Endothelial cell of umbilical vein (primary cell): ENCODE results near the gene LAMC2. TPM values are rescaled to one million over a fixed set of nuclear protein-coding genes. Genes with fewer than 3 reads are reported as not detected.

Experiments used
- BruUV-seq: library from RNA; stranded (reverse); fragments of 400-500 nt; replicated peaks from 2 replicates; lab custom pipeline; 2021; lab: Mats Ljungman, UMichigan
- CTCF ChIA-PET: fragments of 300-600, 350-600 bp; sonication (Branson Sonifier 250); formaldehyde crosslinking; loops from one replicate; lab custom pipeline; 2021; ENCODE audit warnings: antibody characterized with exemption, inconsistent platforms; lab: Charles Lee
- POLR2A ChIA-PET: fragments of 300-600, 350-600 bp; sonication (Branson Sonifier 250); formaldehyde crosslinking; loops from one replicate; lab custom pipeline; 2021; ENCODE audit warnings: antibody characterized with exemption, inconsistent platforms; lab: Charles Lee
- DNase-seq: peaks from one replicate; pipeline ENCODE4 v3.0.0-alpha.2; 2011; ENCODE audit warnings: low read depth, low spot score
- FAIRE-seq: peaks from 2 replicates; lab custom pipeline; 2011; peaks lifted over from hg19 to GRCh38; lab: Jason Lieb, UNC
- H2AFZ ChIP-seq: 2 replicates; pipeline ENCODE4 v1.6.0; 2012; ENCODE audit warnings: low read depth, low read length, control low read depth, inconsistent platforms
- H3K27ac ChIP-seq: 2 replicates; pipeline ENCODE4 v1.5.1; 2011; ENCODE audit warnings: low read depth, mild to moderate bottlenecking, control low read depth, low read length, moderate library complexity; ENCODE audit not compliant: insufficient read depth
- H3K27me3 ChIP-seq, 2 experiments: 2 replicates each; pipeline versions ENCODE4 v1.6.0 to v1.6.1; 2011; ENCODE audit warnings: low read length in 2 of 2, mixed read lengths in 1 of 2; ENCODE audit not compliant: control insufficient read depth in 2 of 2, insufficient read depth in 2 of 2
- H3K36me3 ChIP-seq, 2 experiments: 2 replicates in 1 of 2; 3 replicates in 1 of 2; pipeline ENCODE4 v1.5.1; 2011; ENCODE audit warnings: low read length in 2 of 2, mild to moderate bottlenecking in 1 of 2, moderate library complexity in 1 of 2; ENCODE audit not compliant: control insufficient read depth in 2 of 2, insufficient read depth in 2 of 2; ENCODE audit errors: extremely low read depth in 1 of 2
- H3K4me1 ChIP-seq: 3 replicates; pipeline ENCODE4 v1.5.1; 2011; ENCODE audit warnings: mild to moderate bottlenecking, low read length; ENCODE audit not compliant: control insufficient read depth, insufficient read depth; ENCODE audit errors: extremely low read depth
- H3K4me2 ChIP-seq: 2 replicates; pipeline ENCODE4 v1.6.1; 2011; ENCODE audit warnings: low read length, control low read depth, mixed read lengths; ENCODE audit not compliant: insufficient read depth
- H3K4me3 ChIP-seq, 3 experiments: fragments of 200-600 bp in 1 of 3; sonication (generic), shearing (Covaris generic) in 1 of 3; replicated peaks in 1 of 3; 2 replicates each; pipeline ENCODE4 v1.5.1; 2011 to 2016; ENCODE audit warnings: control low read depth in 3 of 3, low read length in 3 of 3, mild to moderate bottlenecking in 2 of 3, inconsistent platforms in 1 of 3, low read depth in 1 of 3, moderate library complexity in 1 of 3; ENCODE audit not compliant: insufficient read depth in 1 of 3
- H3K79me2 ChIP-seq: 2 replicates; pipeline ENCODE4 v1.6.0; 2012; ENCODE audit warnings: low read length, inconsistent platforms; ENCODE audit not compliant: control insufficient read depth, insufficient read depth
- H3K9ac ChIP-seq: replicated peaks from 2 replicates; pipeline ENCODE3; 2011; ENCODE audit warnings: low read length, control low read depth; ENCODE audit not compliant: insufficient read depth; ENCODE audit errors: extremely low read depth
- H3K9me1 ChIP-seq: replicated peaks from 3 replicates; pipeline ENCODE4 v1.6.0; 2011; ENCODE audit warnings: mild to moderate bottlenecking, low read length; ENCODE audit not compliant: control insufficient read depth, insufficient read depth; ENCODE audit errors: extremely low read depth
- H3K9me3 ChIP-seq: replicated peaks from 2 replicates; pipeline ENCODE4 v1.5.1; 2012; ENCODE audit warnings: low read length, inconsistent platforms; ENCODE audit not compliant: control insufficient read depth, insufficient read depth
- H4K20me1 ChIP-seq: replicated peaks from 2 replicates; pipeline ENCODE3; 2011; ENCODE audit warnings: mild to moderate bottlenecking, low read length; ENCODE audit not compliant: control insufficient read depth, insufficient read depth; ENCODE audit errors: extremely low read depth
- EZH2 ChIP-seq: IDR thresholded peaks from 2 replicates; pipeline ENCODE4 v1.6.1; 2012; ENCODE audit warnings: borderline replicate concordance, low read depth, mild to moderate bottlenecking, moderate library complexity, low read length, inconsistent platforms; ENCODE audit not compliant: severe bottlenecking
- FOS ChIP-seq: IDR thresholded peaks from 2 replicates; pipeline ENCODE4 v1.6.1; 2011; ENCODE audit warnings: mild to moderate bottlenecking, low read length, moderate library complexity, borderline replicate concordance; ENCODE audit not compliant: insufficient read depth
- GATA2 ChIP-seq: IDR thresholded peaks from 2 replicates; pipeline ENCODE4 v1.7.0; 2011; ENCODE audit warnings: low read depth, mild to moderate bottlenecking, moderate library complexity, mixed read lengths, low read length; ENCODE audit not compliant: insufficient read length, insufficient read depth
- JUN ChIP-seq: IDR thresholded peaks from 2 replicates; pipeline ENCODE4 v1.6.1; 2011; ENCODE audit warnings: borderline replicate concordance, low read depth; ENCODE audit not compliant: insufficient read length, insufficient read depth
- MYC ChIP-seq: IDR thresholded peaks from one replicate; pipeline ENCODE4 v1.6.1; 2011; ENCODE audit warnings: mild to moderate bottlenecking, low read depth, low read length
- POLR2A ChIP-seq: IDR thresholded peaks from 2 replicates; pipeline ENCODE4 v1.6.1; 2012; ENCODE audit warnings: low read depth, mild to moderate bottlenecking, control low read depth, low read length
- POLR2AphosphoS5 ChIP-seq: IDR thresholded peaks from 2 replicates; pipeline ENCODE4 v1.6.1; 2012; ENCODE audit warnings: low read depth, mild to moderate bottlenecking, control low read depth, low read length, moderate library complexity; ENCODE audit not compliant: insufficient read depth
- dilution Hi-C: fragments of 300-500 bp; cut with MboI; formaldehyde crosslinking; loops from one replicate; pipeline ENCODE4 v1.15.0; 2019; ENCODE audit warnings: low sequenced_read_pairs; ENCODE audit not compliant: extremely low pct_ligation_motif_present
- intact Hi-C: fragments of 100-400 bp; cut with micrococcal nuclease; formaldehyde crosslinking; loops from one replicate; pipeline ENCODE4 v1.10.0; 2022
- polyA plus RNA-seq, 4 experiments: library from polyadenylated mRNA; depleted of rRNA in 3 of 4; stranded (reverse) in 3 of 4; unstranded in 1 of 4; fragments of >200 nt; gene quantifications; 2 replicates each; pipeline versions ENCODE4 v1.2.1 to v1.2.3, GENCODE V29; 2011 to 2012; ENCODE audit warnings: missing spikeins in 1 of 4
- total RNA-seq: library from RNA; stranded (reverse); gene quantifications from 2 replicates; pipeline ENCODE4 v1.2.3, GENCODE V29; 2021
- TF ChIP-seq, protein P1 (sequence below), 2 donors: IDR thresholded peaks; 1 replicate in 1 of 2; 2 replicates in 1 of 2; pipeline ENCODE4 v1.5.1; 2011; ENCODE audit warnings: low read length in 2 of 2, mild to moderate bottlenecking in 2 of 2, moderate library complexity in 2 of 2, control low read depth in 1 of 2, inconsistent platforms in 1 of 2, low read depth in 1 of 2; ENCODE audit not compliant: insufficient read depth in 1 of 2; ENCODE audit errors: extremely low read depth in 1 of 2
- TF ChIP-seq, protein P2 (sequence below): IDR thresholded peaks from 2 replicates; pipeline ENCODE4 v1.6.1; 2011; ENCODE audit not compliant: insufficient read depth, insufficient read length

The LAMC2 gene
- total and polyA plus RNA-seq, 2 donors (not counting 3 experiments of a cell fraction or from before 2014, with no cell fraction given) = 0.23 to 0.82 TPM

DNA sequence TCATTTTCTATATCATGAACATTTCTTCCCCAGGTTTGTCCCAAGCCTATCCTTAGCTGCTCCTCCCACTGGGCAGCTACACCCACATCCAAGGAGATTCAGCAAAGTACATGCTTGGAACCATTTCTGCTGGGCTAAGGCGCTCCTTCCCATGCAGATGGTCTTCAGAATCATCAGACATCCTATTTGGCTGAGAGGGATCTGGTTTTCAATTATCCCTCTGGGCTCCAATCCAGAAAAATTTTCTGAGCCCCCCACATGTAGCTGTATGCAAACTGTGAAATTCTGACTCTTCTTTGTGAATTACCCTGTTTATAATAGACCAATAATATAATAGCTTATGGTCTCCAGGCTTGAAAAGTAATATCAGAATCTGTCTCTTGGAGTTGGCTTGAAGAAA lies 99.2 kb downstream of the LAMC2 start:
- DNase-seq (no peak), FAIRE-seq (no peak)
- H3K4me2 ChIP-seq = no peak overlapping the region
- no peaks in the 10 kb centered on the region for H3K27me3 ChIP-seq
- BruUV-seq = no TSS peak
- no peaks in the 10 kb centered on the region for H3K79me2 ChIP-seq
- no peak overlapping the region for H3K9ac ChIP-seq
- intact Hi-C loops = no loop called here
- H2AFZ ChIP-seq = no peak overlapping the region
- dilution Hi-C loops = no loop called here
- no peaks in the 10 kb centered on the region for H3K36me3 ChIP-seq
- H4K20me1 ChIP-seq = no peaks in the 10 kb centered on the region
- ChIA-PET CTCF (no interaction called here), POLR2A (no interaction called here)
- no peaks in the 10 kb centered on the region for H3K9me3 ChIP-seq
- TF ChIP-seq, protein P1, sequence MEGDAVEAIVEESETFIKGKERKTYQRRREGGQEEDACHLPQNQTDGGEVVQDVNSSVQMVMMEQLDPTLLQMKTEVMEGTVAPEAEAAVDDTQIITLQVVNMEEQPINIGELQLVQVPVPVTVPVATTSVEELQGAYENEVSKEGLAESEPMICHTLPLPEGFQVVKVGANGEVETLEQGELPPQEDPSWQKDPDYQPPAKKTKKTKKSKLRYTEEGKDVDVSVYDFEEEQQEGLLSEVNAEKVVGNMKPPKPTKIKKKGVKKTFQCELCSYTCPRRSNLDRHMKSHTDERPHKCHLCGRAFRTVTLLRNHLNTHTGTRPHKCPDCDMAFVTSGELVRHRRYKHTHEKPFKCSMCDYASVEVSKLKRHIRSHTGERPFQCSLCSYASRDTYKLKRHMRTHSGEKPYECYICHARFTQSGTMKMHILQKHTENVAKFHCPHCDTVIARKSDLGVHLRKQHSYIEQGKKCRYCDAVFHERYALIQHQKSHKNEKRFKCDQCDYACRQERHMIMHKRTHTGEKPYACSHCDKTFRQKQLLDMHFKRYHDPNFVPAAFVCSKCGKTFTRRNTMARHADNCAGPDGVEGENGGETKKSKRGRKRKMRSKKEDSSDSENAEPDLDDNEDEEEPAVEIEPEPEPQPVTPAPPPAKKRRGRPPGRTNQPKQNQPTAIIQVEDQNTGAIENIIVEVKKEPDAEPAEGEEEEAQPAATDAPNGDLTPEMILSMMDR (IDR thresholded peaks at IDR 0.05; ENCODE audit: extremely low read depth in 1 of 2, insufficient read depth in 1 of 2, low read depth in 1 of 2, low read length in 2 of 2) = no peak
- no peak for TF ChIP-seq POLR2AphosphoS5
- TF ChIP-seq FOS = no peak
- TF ChIP-seq POLR2A = no peak
- TF ChIP-seq GATA2 = no peak
- TF ChIP-seq, protein P2, sequence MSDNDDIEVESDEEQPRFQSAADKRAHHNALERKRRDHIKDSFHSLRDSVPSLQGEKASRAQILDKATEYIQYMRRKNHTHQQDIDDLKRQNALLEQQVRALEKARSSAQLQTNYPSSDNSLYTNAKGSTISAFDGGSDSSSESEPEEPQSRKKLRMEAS = no peak
- no peak for TF ChIP-seq JUN
- TF ChIP-seq EZH2 = no peak
- no peak for TF ChIP-seq MYC
- H3K27ac ChIP-seq = no peak overlapping the region
- H3K9me1 ChIP-seq = no peaks in the 10 kb centered on the region
- no peak overlapping the region for H3K4me3 ChIP-seq
- H3K4me1 ChIP-seq = no peaks in the 10 kb centered on the region
